ENCODE measurements around the gene CENATAC. TPM values are rescaled to one million over a fixed set of nuclear protein-coding genes. Genes with fewer than 3 reads are reported as not detected.

CENATAC gene
- total and polyA plus RNA-seq, 9 of the 15 experiments (the other 6 are each of a cell fraction or from before 2014, with no cell fraction given) = 2.4 to 25.5 (median 13.7) TPM

GRCh38 chr11:119057000-119057769 lies 59.2 kb downstream of the CENATAC start, which contains the start of gene HYOU1 (continued):
- TF ChIP-seq, protein P1, sequence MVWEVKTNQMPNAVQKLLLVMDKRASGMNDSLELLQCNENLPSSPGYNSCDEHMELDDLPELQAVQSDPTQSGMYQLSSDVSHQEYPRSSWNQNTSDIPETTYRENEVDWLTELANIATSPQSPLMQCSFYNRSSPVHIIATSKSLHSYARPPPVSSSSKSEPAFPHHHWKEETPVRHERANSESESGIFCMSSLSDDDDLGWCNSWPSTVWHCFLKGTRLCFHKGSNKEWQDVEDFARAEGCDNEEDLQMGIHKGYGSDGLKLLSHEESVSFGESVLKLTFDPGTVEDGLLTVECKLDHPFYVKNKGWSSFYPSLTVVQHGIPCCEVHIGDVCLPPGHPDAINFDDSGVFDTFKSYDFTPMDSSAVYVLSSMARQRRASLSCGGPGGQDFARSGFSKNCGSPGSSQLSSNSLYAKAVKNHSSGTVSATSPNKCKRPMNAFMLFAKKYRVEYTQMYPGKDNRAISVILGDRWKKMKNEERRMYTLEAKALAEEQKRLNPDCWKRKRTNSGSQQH (CRISPR knock-in tag; IDR thresholded peaks at IDR 0.05) = no peak
- no peak for TF ChIP-seq ZNF324 (CRISPR knock-in tag; IDR thresholded peaks at IDR 0.05)
- peak; percentile 72 for TF ChIP-seq HMGN3 (IDR thresholded peaks at IDR 0.05; ENCODE audit: borderline replicate concordance, extremely low read depth, insufficient read length, low read depth, low read length)
- no peak for TF ChIP-seq HEY1 (CRISPR knock-in tag; IDR thresholded peaks at IDR 0.05; ENCODE audit: borderline replicate concordance)
- no peak for TF ChIP-seq ZNF707 (CRISPR knock-in tag; conservative IDR thresholded peaks at IDR 0.05)
- peak; percentile 26 for TF ChIP-seq NEUROD1 (IDR thresholded peaks at IDR 0.05; ENCODE audit: borderline replicate concordance, low read depth, low read length, partially characterized antibody)
- peak; percentile 81 for TF ChIP-seq CEBPG (CRISPR knock-in tag; IDR thresholded peaks at IDR 0.05)
- no peak for TF ChIP-seq CEBPG (tag; conservative IDR thresholded peaks at IDR 0.05 in 1 of 2, IDR thresholded peaks at IDR 0.05 in 1 of 2)
- no peak for TF ChIP-seq ZNF239 (CRISPR knock-in tag; IDR thresholded peaks at IDR 0.05)
- TF ChIP-seq, protein P2, sequence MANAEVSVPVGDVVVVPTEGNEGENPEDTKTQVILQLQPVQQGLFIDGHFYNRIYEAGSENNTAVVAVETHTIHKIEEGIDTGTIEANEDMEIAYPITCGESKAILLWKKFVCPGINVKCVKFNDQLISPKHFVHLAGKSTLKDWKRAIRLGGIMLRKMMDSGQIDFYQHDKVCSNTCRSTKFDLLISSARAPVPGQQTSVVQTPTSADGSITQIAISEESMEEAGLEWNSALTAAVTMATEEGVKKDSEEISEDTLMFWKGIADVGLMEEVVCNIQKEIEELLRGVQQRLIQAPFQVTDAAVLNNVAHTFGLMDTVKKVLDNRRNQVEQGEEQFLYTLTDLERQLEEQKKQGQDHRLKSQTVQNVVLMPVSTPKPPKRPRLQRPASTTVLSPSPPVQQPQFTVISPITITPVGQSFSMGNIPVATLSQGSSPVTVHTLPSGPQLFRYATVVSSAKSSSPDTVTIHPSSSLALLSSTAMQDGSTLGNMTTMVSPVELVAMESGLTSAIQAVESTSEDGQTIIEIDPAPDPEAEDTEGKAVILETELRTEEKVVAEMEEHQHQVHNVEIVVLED (CRISPR knock-in tag; IDR thresholded peaks at IDR 0.05) = peak; percentile 49
- TF ChIP-seq SFPQ (IDR thresholded peaks at IDR 0.05; ENCODE audit: low read depth, low read length) = no peak
- TF ChIP-seq KDM1A (IDR thresholded peaks at IDR 0.05) = peak; percentile 70 to 79; a peak in 2 of 4 replicates
- no peak for TF ChIP-seq ARID2 (IDR thresholded peaks at IDR 0.05)
- TF ChIP-seq THRA (IDR thresholded peaks at IDR 0.05) = no peak
- TF ChIP-seq FOXM1 (IDR thresholded peaks at IDR 0.05; ENCODE audit: low read depth) = peak; percentile 27; the same call in 1 of the 2 replicates
- no peak for TF ChIP-seq FOXM1 (CRISPR knock-in tag; IDR thresholded peaks at IDR 0.05; ENCODE audit: low read depth)
